Measurements from ENCODE around the gene SPIN2B. TPM values are rescaled to one million over a fixed set of nuclear protein-coding genes. Genes with fewer than 3 reads are reported as not detected.
"Not testable (repeated sequence)": the region's sequence is repeated elsewhere in the genome, so short reads cannot be mapped to it uniquely, and the experiment has no call there.

SPIN2B gene
- total RNA-seq, 3 donors from 2014 or later: 7.3 to 10.8 (median 10.6) TPM

GRCh38 chrX:57137501-57137900 is 16.2 kb upstream of the SPIN2B start:
- TF ChIP-seq CTCF (IDR thresholded peaks at IDR 0.05) (no peak), POLR2AphosphoS5 (IDR thresholded peaks at IDR 0.05) (no peak), POLR2A (IDR thresholded peaks at IDR 0.05) (no peak)
- no peaks in the 10 kb centered on the region for H3K9me3 ChIP-seq
- H3K27ac ChIP-seq: peak overlapping the region in 1 of 2 donors; percentile 63
- peak overlapping the region; percentile 21 to 62 (median 39) for H3K4me3 ChIP-seq
- intact Hi-C loops (cut with DNase I; ENCODE audit: low total_unique reads): no loop called here
- H3K4me1 ChIP-seq: no peaks in the 10 kb centered on the region
- H3K36me3 ChIP-seq: no peaks in the 10 kb centered on the region
- no peak for DNase-seq (ENCODE audit: low spot score in 2 of 2)
- no peaks in the 10 kb centered on the region for H3K27me3 ChIP-seq

- H3K4me1 ChIP-seq; intact Hi-C loops (cut with DNase I; ENCODE audit: low total_unique reads); H3K27me3 ChIP-seq; H3K36me3 ChIP-seq; H3K9me3 ChIP-seq; DNase-seq (ENCODE audit: low spot score in 2 of 2): not testable (repeated sequence)
- peak within 1 kb of the TSS; percentile 21 to 62 (median 39) for H3K4me3 ChIP-seq
- H3K27ac ChIP-seq: peak within 1 kb of the TSS in 1 of 2 donors; percentile 63
Observed at GRCh38 chrX:57137073-57137472, 15.7 kb upstream of the SPIN2B start, which contains the start of gene SPIN2A. SPIN2A (minus strand) TSS chrX:57137397; CDS start chrX:57136597, 800 bp downstream.

GRCh38 chrX:57136589-57136988 is 15.2 kb upstream of the SPIN2B start:
- H3K9me3 ChIP-seq; DNase-seq (ENCODE audit: low spot score in 2 of 2); H3K27me3 ChIP-seq; H3K4me1 ChIP-seq; H3K36me3 ChIP-seq; intact Hi-C loops (cut with DNase I; ENCODE audit: low total_unique reads): not testable (repeated sequence)
- peak overlapping the region in 1 of 2 donors; percentile 63 for H3K27ac ChIP-seq
- H3K4me3 ChIP-seq: peak overlapping the region in 2 of 3 donors; percentile 39 to 62

GRCh38 chrX:57135287-57135686 is 13.9 kb upstream of the SPIN2B start:
- Histone ChIP-seq H3K4me3 (no peak overlapping the region), H3K27ac (no peak overlapping the region), H3K9me3 (no peaks in the 10 kb centered on the region), H3K36me3 (no peaks in the 10 kb centered on the region), H3K4me1 (no peaks in the 10 kb centered on the region), H3K27me3 (no peaks in the 10 kb centered on the region)
- DNase-seq (ENCODE audit: low spot score in 2 of 2): no peak
- intact Hi-C loops (cut with DNase I; ENCODE audit: low total_unique reads): no loop called here
- TF ChIP-seq POLR2A (IDR thresholded peaks at IDR 0.05): no peak
- no peak for TF ChIP-seq POLR2AphosphoS5 (IDR thresholded peaks at IDR 0.05)
- no peak for TF ChIP-seq CTCF (IDR thresholded peaks at IDR 0.05)

GRCh38 chrX:57134702-57135101 is 13.4 kb upstream of the SPIN2B start:
- DNase-seq (ENCODE audit: low spot score in 2 of 2): no peak
- Histone ChIP-seq H3K4me3 (no peak overlapping the region), H3K9me3 (no peaks in the 10 kb centered on the region), H3K27me3 (no peaks in the 10 kb centered on the region), H3K36me3 (no peaks in the 10 kb centered on the region), H3K4me1 (no peaks in the 10 kb centered on the region), H3K27ac (no peak overlapping the region)
- intact Hi-C loops (cut with DNase I; ENCODE audit: low total_unique reads): no loop called here
- no peak for TF ChIP-seq POLR2AphosphoS5 (IDR thresholded peaks at IDR 0.05)
- TF ChIP-seq CTCF (IDR thresholded peaks at IDR 0.05): no peak
- TF ChIP-seq POLR2A (IDR thresholded peaks at IDR 0.05): no peak

GRCh38 chrX:57133706-57134105 is 12.4 kb upstream of the SPIN2B start:
- intact Hi-C loops (cut with DNase I; ENCODE audit: low total_unique reads): no loop called here
- H3K36me3 ChIP-seq: no peaks in the 10 kb centered on the region
- H3K27me3 ChIP-seq: peaks cover 0 to 2% of the 10 kb centered on the region in 2 donors
- no peaks in the 10 kb centered on the region for H3K9me3 ChIP-seq
- H3K4me3 ChIP-seq: no peak overlapping the region
- no peak for TF ChIP-seq CTCF (IDR thresholded peaks at IDR 0.05)
- TF ChIP-seq POLR2AphosphoS5 (IDR thresholded peaks at IDR 0.05): no peak
- TF ChIP-seq POLR2A (IDR thresholded peaks at IDR 0.05): no peak
- no peak for DNase-seq (ENCODE audit: low spot score in 2 of 2)
- no peak overlapping the region for H3K27ac ChIP-seq
- no peaks in the 10 kb centered on the region for H3K4me1 ChIP-seq

GRCh38 chrX:57133284-57133683 is 11.9 kb upstream of the SPIN2B start:
- H3K27me3 ChIP-seq; H3K4me1 ChIP-seq; H3K36me3 ChIP-seq; intact Hi-C loops (cut with DNase I; ENCODE audit: low total_unique reads); H3K27ac ChIP-seq; DNase-seq (ENCODE audit: low spot score in 2 of 2); H3K4me3 ChIP-seq; H3K9me3 ChIP-seq: not testable (repeated sequence)
